GM15510 (cell line): ENCODE measurements around the gene KYNU.

ENCODE experiments used
- POLR2A ChIP-seq: IDR thresholded peaks from 3 replicates; pipeline ENCODE4 v1.6.1; 2011; ENCODE audit warnings: borderline replicate concordance; ENCODE audit not compliant: insufficient read length; ENCODE audit errors: extremely low read depth

KYNU gene

GRCh38 chr2:142866426-142866825, 11.0 kb upstream of the KYNU start:
- TF ChIP-seq POLR2A = no peak

DNA sequence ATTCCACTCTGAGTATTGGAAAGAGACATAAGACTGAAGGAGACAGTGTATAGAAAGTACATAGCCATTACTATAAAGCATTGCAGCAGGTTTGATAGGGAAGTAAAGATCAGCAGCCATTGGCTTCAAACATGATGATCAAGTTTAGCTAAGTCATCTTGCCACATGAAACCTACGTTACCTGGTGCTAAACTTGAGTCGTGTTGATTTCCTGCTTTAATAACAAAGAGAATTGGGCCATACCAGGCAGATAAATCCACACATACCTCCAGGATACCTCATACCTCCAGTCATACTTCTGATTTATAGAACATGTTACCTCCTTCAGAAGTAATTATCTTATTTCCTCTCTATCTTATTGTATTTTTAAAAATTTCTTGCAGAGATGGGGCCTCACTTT, 10.3 kb upstream of the KYNU start:
- no peak for TF ChIP-seq POLR2A

DNA sequence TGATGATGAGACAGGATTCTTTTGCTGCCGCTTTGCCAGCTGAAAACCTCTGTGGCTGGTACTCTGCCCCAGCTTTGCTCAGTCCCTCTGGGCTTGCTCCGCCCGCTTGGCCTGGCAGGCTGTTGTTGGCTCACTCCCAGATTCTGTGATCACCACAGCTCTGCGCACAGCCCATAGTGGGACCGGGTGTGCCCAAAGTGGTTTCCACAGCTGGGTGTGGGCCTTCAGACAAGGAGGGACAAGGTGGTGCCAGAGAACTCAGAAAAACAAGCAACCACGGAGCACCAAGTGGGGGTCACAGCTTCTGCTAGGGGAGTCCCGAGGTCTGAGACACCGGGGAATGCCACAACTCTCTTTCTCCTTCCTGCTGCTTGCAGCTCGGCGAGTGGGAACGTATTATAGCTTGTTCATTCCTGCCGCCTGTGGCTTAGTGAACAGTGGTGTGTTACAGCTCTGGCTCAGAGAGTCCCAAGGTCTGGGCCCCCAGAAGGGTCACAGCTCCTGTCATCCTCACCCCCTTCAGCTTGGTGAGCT, 9.2 kb upstream of the KYNU start:
- no peak for TF ChIP-seq POLR2A

GRCh38 chr2:142869461-142870106, 7.9 kb upstream of the KYNU start:
- no peak for TF ChIP-seq POLR2A

DNA sequence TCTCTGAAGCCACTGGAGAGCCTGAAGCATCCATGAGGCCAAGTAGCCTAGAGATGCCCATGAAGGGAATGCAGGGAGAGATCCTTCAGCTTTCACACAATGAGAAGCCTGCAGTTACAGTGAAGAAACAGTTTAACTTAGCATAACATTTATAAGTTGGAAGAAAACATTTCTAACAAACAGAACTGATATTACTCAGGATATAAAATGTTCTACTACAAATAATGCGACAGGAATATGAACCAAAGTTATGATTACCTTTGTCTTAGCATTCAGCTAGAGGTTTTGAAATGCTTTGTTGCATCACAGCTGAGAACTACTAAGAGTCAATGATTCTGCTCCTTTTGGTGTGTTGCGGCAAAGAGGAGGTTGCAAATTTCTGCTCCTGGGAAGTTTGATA, 6.9 kb upstream of the KYNU start:
- TF ChIP-seq POLR2A = no peak

DNA sequence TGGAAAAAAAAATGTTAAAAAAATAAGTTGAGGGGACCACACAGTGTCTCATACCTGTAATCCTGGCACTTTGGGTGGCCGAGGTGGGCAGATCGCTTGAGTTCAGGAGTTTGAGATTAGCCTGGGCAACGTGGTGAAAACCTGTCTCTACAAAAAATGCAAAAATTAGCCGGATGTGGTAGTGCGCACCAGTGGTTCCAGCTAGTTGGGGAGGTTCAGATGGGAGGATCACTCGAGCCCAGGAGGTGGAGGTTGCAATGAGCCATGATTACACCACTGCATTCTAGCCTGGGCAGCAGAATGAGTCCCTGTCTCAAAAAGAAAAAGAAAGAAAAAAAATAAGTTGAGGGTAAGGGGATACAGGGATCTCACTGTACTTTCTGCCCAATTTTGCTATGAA, 6.1 kb upstream of the KYNU start:
- TF ChIP-seq POLR2A = no peak

- no peak for TF ChIP-seq POLR2A
Observed at GRCh38 chr2:142872882-142873724, 4.4 kb upstream of the KYNU start.

GRCh38 chr2:142873831-142874287, 3.6 kb upstream of the KYNU start:
- TF ChIP-seq POLR2A = no peak

- no peak for TF ChIP-seq POLR2A
Observed at GRCh38 chr2:142874293-142874814, 3.1 kb upstream of the KYNU start.

GRCh38 chr2:142875010-142875409, 2.5 kb upstream of the KYNU start:
- no peak for TF ChIP-seq POLR2A

DNA sequence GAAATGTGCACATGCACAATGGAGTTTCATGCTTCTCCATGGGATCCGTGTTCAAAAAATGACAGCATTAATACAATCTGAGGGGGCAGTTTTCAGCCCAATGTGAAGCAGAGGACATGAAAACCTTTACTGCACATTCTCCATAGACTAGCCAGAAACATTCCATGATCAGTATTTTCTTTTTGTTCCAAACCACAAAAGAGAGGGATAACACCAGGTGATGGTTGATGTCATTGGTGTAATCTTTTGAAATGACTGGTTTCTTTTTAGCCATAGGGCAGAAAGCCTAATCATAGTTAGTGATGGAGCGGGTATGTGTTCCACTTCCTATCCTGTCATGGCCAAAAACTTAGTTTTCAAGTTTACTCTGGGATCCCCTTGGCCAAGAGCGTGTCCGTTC, 1.8 kb upstream of the KYNU start:
- no peak for TF ChIP-seq POLR2A

DNA sequence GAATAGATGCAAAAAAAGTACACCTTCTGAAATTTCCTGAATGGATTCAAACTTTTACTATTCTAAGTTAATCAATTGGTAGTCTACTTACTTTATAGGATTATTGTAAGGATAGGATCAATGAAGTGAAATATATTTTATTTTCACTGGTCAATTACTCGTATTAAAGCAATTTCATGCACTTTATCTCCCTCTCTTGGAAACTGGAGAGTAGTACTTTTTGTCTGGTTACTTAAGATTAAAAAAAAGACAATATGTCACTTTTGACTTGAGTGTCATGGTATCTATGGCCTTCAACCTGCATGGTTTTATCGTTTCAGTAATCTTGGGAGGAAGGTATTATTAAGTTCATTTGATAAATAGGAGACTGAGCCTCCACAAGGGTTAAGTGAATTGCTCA, 1.0 kb upstream of the KYNU start:
- TF ChIP-seq POLR2A = no peak

DNA sequence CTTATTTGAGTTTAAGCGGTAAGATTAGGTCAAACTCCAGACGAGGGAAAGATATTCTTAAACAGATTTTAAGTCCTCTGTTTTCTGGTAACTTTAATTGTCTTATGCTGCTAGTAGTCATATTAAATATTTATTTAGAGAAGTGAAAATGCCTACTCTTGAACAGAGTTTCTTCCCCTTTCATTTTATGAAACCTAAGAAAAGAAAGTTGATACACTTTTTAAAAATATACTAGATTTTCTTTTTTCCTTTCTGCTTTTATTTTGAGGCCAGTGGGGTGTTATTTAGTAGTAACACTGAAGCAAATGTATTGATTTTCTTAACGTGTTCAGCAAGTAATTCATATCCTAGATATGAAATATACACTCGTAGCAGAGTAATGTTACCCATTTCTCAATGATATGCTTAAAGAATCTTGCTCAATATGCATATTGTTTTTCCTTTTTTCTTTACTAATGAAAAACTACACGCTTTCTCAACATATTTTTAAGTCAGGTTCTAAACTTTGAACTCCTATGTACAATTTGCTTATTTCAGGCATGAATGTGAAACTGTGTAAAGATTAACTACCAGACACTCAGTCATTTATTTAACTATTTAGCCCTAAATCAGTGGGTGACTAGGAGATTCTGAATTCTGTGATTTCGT, 691 bp downstream of the KYNU start:
- TF ChIP-seq POLR2A = no peak

- TF ChIP-seq POLR2A = no peak
Observed at GRCh38 chr2:142879151-142879550, 1.7 kb downstream of the KYNU start.

- no peak for TF ChIP-seq POLR2A
Observed at GRCh38 chr2:142880279-142880678, 2.8 kb downstream of the KYNU start.
